Retinal pigment epithelial cell (primary cell): ENCODE data around the gene KRT74.

Experiments used
- DNase-seq: peaks from one replicate; pipeline ENCODE4 v3.0.0-alpha.2; 2010; ENCODE audit warnings: low read depth
- H3K4me3 ChIP-seq: 2 replicates; pipeline ENCODE4 v1.5.1; 2011; ENCODE audit warnings: mild to moderate bottlenecking, low read length, control low read depth, moderate library complexity
- CTCF ChIP-seq: conservative IDR thresholded peaks from 2 replicates; pipeline ENCODE4 v1.5.1; 2011; ENCODE audit warnings: low read depth, low read length, control low read depth, inconsistent platforms

The KRT74 gene

GRCh38 chr12:52539821-52540173, 33.8 kb downstream of the KRT74 start:
- no peak for TF ChIP-seq CTCF
- DNase-seq: no peak

GRCh38 chr12:52539083-52539820, 34.4 kb downstream of the KRT74 start:
- no peak for DNase-seq
- no peak for TF ChIP-seq CTCF
- no peak overlapping the region for H3K4me3 ChIP-seq

More at GRCh38 chr12:52539821-52540173, 33.8 kb downstream of the KRT74 start:
- no peak overlapping the region for H3K4me3 ChIP-seq

- H3K4me3 ChIP-seq: no peak overlapping the region
- no peak for DNase-seq
- TF ChIP-seq CTCF: no peak
These were observed 36.5 kb downstream of the KRT74 start for GRCh38 chr12:52537101-52537500.

GRCh38 chr12:52535574-52535973, 38.1 kb downstream of the KRT74 start:
- no peak for TF ChIP-seq CTCF
- no peak for DNase-seq
- no peak overlapping the region for H3K4me3 ChIP-seq

GRCh38 chr12:52534482-52534881, 39.2 kb downstream of the KRT74 start:
- TF ChIP-seq CTCF: no peak
- no peak overlapping the region for H3K4me3 ChIP-seq
- DNase-seq: no peak

GRCh38 chr12:52533686-52534470, 39.8 kb downstream of the KRT74 start:
- no peak overlapping the region for H3K4me3 ChIP-seq
- no peak for DNase-seq
- TF ChIP-seq CTCF: no peak

- DNase-seq: no peak
- TF ChIP-seq CTCF: no peak
- H3K4me3 ChIP-seq: no peak overlapping the region
These were observed 41.0 kb downstream of the KRT74 start for GRCh38 chr12:52532636-52533035.
